Stimulated activated CD4-positive, alpha-beta T cell treated with anti-CD3 and anti-CD28 coated beads, Interleukin-15, amount 100 ng/mL, for 1 hour (primary cell): Measurements from ENCODE around the gene DYNC1LI1.
A peak's percentile ranks its signal among the peaks of the same experiment; 100 is the strongest.
"Not testable (repeated sequence)": the region's sequence is repeated elsewhere in the genome, so short reads cannot be mapped to it uniquely, and the experiment has no call there.

ENCODE experiments used
- DNase-seq, 2 donors: peaks; one replicate each; pipeline ENCODE4 v3.0.0-alpha.2; 2020; ENCODE audit warnings: low read depth in 1 of 2, low spot score in 1 of 2

The DYNC1LI1 gene

DNA sequence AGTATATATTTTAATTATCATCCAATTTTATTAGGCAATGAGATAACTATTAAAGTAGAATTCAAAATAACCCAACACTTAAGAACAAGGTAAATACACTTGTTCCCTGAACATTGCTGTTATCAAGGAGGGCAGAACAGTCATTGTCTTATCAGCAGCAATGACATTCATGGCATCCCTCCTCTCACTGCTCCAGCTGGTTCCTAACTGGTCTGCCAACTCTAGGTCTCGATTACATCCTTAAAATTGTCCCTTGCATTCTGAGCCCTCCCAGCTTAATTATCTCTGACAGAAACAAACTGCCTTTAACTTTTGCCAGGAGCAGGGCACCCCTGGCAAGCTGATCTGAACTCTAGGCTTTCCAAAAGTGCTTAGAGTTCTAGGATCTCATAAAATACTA, 14.0 kb upstream of the DYNC1LI1 start:
- DNase-seq: no peak

DNA sequence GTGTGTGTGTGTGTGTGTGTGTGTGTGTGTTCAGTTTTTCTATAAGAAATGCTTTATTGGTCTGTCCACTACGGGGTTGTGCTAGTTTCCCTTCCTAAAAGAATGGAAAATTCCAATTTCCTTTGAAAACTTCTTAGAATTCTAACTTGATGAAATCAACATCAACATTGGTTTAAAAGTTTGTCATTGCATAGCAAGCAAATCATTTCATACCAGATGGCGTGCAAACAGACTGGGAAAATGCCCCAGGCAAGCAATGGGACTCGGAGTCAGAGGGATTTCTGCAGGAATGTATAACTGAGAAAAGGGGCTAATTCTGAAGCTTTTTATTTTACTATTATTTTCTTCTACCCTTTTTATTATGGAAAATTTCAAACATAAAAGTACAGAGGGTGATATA, 13.1 kb upstream of the DYNC1LI1 start:
- DNase-seq: no peak

- not testable (repeated sequence) for DNase-seq
Observed at GRCh38 chr3:32578669-32579068, 8.0 kb upstream of the DYNC1LI1 start.

DNA sequence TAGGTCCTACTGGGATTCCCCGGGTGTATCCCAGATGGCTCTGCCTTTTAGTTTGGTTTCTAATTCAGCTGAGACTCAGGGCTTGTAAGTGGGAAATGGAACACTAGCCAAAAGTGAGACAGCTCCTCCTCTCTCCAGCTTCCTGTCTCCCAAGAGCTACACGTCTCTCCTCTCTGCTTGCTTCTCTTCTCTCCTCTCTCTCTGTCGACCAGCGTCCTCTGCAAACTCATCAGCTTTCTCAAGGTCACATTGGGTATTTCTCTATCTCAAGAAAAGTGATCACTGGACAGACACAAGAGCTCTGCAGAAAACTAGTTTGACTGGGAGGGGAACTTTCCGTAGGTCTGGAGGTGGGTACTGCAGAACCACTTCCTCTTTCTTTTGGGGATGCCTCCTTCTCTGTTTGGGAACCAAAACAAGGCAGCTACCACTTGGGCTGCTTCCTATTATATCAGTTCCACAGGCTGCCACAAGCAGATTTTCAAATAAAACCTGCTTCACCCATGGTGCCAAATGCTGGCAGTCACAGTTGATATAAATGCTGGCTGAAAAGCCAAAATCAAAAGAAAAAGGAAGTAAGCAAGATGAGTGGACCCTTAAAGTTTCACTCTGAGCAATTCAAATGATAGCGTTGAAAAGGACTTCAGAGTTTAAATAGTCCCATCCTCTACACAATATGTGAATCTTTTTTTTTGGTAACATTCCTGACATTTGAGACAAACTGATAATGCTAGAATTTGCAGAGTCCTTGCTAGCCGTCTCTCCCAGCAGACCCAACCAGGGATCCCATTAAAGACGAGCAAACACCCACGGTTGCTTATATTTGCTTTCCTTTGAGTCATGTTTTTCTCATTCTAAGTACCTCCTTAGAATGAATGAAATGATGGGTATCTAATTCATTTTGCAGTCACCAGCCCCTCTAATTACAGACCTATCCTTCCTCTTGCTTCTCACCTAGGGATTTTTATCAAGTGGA, 7.2 kb upstream of the DYNC1LI1 start:
- DNase-seq: no peak

- no peak for DNase-seq
Observed at GRCh38 chr3:32577174-32577573, 6.5 kb upstream of the DYNC1LI1 start.

GRCh38 chr3:32575451-32576113, 4.9 kb upstream of the DYNC1LI1 start:
- no peak for DNase-seq

- DNase-seq: no peak
Observed at GRCh38 chr3:32571192-32571485, 481 bp upstream of the DYNC1LI1 start.

GRCh38 chr3:32569540-32570420, 878 bp downstream of the DYNC1LI1 start:
- DNase-seq: peak; percentile 6 to 7

GRCh38 chr3:32568953-32569352, 1.7 kb downstream of the DYNC1LI1 start:
- no peak for DNase-seq

DNA sequence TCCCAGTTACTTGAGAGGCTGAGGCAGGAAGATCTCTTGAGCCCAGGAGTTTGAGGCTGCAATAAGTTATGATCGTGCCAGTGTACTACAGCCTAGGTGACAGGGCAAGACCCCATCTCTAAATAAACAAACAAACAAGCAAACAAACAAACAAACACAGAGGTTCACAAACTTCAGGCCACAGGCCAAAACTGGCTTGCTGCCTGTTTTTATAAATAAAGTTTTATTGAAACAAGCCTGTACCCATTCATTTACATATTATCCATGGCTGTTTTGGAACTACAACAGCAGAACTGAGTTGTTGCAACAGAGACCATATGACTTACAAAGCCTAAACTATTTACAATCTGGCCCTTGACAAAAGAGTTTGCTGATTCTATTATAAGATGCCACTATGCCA, 6.5 kb downstream of the DYNC1LI1 start:
- DNase-seq: no peak

DNA sequence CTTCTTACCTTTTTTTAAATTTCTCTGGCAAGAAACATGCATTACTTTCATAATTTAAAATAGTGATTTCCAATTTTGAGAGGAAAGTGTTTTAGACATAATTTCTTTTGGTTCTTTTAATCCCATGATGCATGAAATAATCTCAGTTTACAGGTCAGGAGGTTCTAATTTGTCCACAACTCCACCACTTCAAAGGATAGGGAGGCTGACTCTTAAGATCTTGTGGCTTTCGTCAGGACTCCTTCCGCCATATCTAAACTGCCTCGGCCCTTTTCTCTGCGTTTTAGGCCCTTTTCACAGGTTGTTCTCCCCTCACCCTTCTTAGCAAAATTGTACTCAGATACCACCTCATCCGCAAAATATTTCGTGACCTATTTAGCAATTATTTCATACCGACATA, 8.0 kb downstream of the DYNC1LI1 start:
- no peak for DNase-seq

GRCh38 chr3:32557640-32558352, 12.9 kb downstream of the DYNC1LI1 start:
- no peak for DNase-seq

DNA sequence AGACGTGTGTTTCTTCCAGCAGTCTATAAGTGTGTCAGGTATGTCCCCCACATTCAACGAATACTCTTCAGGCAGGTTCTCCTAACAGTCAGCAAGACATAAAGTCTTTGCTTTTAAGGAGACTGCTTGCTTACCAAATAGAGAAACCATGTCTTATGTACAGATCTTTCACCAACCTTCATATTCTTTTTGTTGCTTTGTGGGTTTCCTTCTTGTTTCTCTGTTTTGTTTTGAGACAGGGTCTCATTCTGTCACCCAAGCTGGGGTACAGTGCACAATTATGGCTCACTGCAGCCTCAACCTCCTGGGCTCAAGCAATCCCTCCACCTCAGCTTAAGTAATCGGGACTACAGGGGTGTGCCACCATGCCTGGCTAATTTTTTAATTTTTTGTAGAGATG, 14.3 kb downstream of the DYNC1LI1 start:
- DNase-seq: no peak

- no peak for DNase-seq
Observed at GRCh38 chr3:32553973-32554372, 16.7 kb downstream of the DYNC1LI1 start.

GRCh38 chr3:32553459-32553858, 17.2 kb downstream of the DYNC1LI1 start:
- DNase-seq: no peak

DNA sequence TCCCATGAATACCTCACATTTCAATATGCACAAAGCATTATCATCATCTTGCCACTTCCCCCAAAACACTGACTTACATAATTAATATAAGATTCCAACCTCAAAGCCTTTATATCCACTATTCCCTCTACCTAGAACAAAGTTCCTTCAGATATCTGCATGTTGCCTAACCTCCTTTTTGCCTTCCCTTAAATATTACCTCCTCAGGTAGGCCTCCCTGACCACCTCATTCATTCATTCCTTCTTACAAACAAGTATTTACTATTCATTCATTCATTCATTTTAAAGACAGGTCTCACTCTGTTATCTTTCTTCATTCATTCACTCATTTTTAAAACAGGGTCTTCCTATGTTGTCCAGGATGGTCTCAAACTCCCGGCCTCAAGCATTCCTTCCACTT, 18.6 kb downstream of the DYNC1LI1 start:
- DNase-seq: no peak

DNA sequence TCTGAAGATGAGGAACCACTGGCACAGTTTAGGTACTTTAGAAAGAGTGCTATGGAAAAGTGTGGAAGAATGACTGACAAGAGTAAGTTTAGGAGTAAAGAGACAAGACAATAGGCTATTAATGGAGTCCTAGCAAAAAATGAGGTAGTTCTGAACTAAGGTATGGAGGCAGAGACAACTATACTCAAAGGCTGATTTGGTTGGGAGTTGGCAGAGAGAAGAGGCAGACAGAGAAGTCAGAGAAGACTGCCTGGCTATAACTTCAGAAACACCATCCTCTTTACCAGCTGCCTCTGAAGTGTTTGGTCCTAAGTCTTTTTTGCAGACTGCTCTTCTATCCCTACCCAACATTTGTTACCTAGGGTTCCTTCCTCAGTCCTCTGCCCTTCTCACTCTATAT, 19.2 kb downstream of the DYNC1LI1 start:
- no peak for DNase-seq

DNA sequence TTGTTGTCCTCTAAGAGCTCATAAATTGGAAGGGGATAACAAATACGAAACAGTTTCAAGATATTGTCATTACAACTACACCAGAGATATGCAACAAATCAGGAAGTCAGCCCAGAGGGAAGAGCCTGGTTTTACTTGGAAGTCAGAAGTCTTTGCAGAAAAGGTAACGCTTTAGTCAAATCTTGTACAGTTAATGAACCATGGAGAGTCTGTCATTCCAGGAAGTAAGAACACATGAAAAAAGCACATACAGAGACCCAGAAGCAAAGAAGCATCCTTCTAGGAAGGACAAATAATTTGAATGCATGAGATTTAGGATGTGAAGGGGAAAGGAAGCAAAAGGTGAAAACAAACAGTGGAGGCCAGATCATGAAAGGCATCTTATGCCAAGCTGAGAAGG, 19.6 kb downstream of the DYNC1LI1 start:
- no peak for DNase-seq

DNA sequence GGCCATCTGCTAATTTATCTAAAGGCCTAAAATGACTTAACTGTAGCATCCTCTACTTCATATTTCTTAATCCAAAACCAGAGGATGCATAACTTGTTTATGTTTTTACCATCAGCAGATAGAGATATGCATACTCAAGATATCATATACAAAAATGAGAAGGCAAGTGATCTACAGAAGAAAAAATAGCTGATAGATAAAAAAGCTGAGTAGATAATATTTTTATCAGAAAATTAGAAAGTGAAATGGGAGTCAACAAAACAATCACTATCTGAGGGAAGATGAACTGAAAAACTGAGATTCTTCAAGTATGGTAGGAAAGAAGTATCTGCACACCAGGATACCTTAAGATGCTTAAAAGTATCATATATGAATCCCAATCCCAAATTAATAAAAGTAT, 25.4 kb downstream of the DYNC1LI1 start:
- DNase-seq: no peak

DNA sequence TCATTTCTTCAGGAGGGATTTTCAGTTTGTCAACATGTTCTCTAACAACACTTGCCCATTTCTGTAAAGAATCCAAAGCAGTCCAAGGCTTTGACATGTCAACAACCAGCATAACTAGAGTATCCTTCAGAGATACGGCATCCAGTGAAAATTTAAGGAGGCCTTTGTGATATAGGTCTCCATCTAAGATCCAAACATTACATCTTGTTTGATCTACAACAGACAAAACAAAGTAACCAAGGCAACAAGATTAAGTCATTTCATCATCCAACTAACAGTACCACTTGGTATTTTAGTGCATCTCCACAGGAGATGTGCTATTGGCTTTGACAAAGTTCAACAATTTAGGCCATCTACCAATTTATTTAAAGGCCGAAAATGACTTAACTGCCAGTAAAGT, 25.8 kb downstream of the DYNC1LI1 start:
- no peak for DNase-seq

- DNase-seq: no peak
Observed at GRCh38 chr3:32542807-32543206, 27.9 kb downstream of the DYNC1LI1 start.
